HepG2 (cell line): ENCODE data around the gene ZNF189. TPM values are rescaled to one million over a fixed set of nuclear protein-coding genes. Genes with fewer than 3 reads are reported as not detected.

Experiments
- ATRX ChIP-seq: sonication (generic); formaldehyde crosslinking; IDR thresholded peaks from 2 replicates; pipeline ENCODE4 v1.4.0; 2020; ENCODE audit warnings: missing genetic modification reagents, borderline replicate concordance
- CREB1 ChIP-seq, 2 experiments: fragments of 450-650 bp in 1 of 2; IDR thresholded peaks; 2 replicates each; pipeline ENCODE4 v1.6.1; 2016 to 2017; ENCODE audit warnings: control low read depth in 1 of 2, mild to moderate bottlenecking in 1 of 2, missing compliant biosample characterization in 1 of 2, missing genetic modification characterization in 1 of 2
- MAFK ChIP-seq, 2 experiments: IDR thresholded peaks in 1 of 2; conservative IDR thresholded peaks in 1 of 2; 2 replicates each; pipeline ENCODE4 v1.6.1; 2011; ENCODE audit warnings: improper control_type of control experiment in 2 of 2, low read length in 2 of 2
- MED13 ChIP-seq: sonication (generic); formaldehyde crosslinking; IDR thresholded peaks from 2 replicates; pipeline ENCODE4 v1.5.0; 2020; ENCODE audit warnings: missing genetic modification reagents
- MTERF4 ChIP-seq: sonication (generic); formaldehyde crosslinking; IDR thresholded peaks from 2 replicates; pipeline ENCODE4 v1.8.0; 2023; ENCODE audit warnings: mild to moderate bottlenecking, missing genetic modification reagents
- MYNN ChIP-seq: sonication (generic); formaldehyde crosslinking; IDR thresholded peaks from 2 replicates; pipeline ENCODE4 v1.4.0; 2020; ENCODE audit warnings: mild to moderate bottlenecking, low read depth, missing genetic modification reagents
- NR2F6 ChIP-seq, 2 experiments: IDR thresholded peaks; 2 replicates each; pipeline ENCODE4 v1.6.1; 2016; ENCODE audit warnings: antibody characterized with exemption in 1 of 2, mild to moderate bottlenecking in 1 of 2
- TSC22D2 ChIP-seq: sonication (generic); formaldehyde crosslinking; IDR thresholded peaks from 2 replicates; pipeline ENCODE4 v1.5.1; 2020; ENCODE audit warnings: missing genetic modification reagents, mild to moderate bottlenecking, borderline replicate concordance
- ZMYM4 ChIP-seq: sonication (generic); formaldehyde crosslinking; IDR thresholded peaks from 2 replicates; pipeline ENCODE4 v1.8.1; 2023; ENCODE audit warnings: mild to moderate bottlenecking, missing genetic modification reagents
- ZNF296 ChIP-seq: sonication (generic); formaldehyde crosslinking; conservative IDR thresholded peaks from 2 replicates; pipeline ENCODE4 v1.5.0; 2020; ENCODE audit warnings: mild to moderate bottlenecking, missing genetic modification reagents
- ZNF652 ChIP-seq: IDR thresholded peaks from 2 replicates; pipeline ENCODE4 v1.6.1; 2016; ENCODE audit warnings: low read depth, borderline replicate concordance
- ZNF737 ChIP-seq: sonication (generic); formaldehyde crosslinking; IDR thresholded peaks from 2 replicates; pipeline ENCODE4 v1.5.0; 2020; ENCODE audit warnings: missing genetic modification reagents, mild to moderate bottlenecking, borderline replicate concordance
- polyA plus RNA-seq, 8 experiments: library from polyadenylated mRNA; depleted of rRNA in 3 of 8; stranded (reverse) in 7 of 8; unstranded in 1 of 8; fragments of >200 nt; fragmentation: Illumina TruSeq in 4 of 8; extraction: Trizol in 4 of 8; gene quantifications; 2 replicates each; pipeline versions ENCODE4 v1.2.1 to v1.2.3, GENCODE V29; 2011 to 2016; ENCODE audit warnings: low read depth in 4 of 8, missing spikeins in 1 of 8, mixed read lengths in 1 of 8; ENCODE audit not compliant: insufficient read depth in 1 of 8
- total RNA-seq, 5 experiments: library from RNA; depleted of rRNA; stranded (reverse); fragments of >200 nt; fragmentation: Illumina TruSeq; extraction: Trizol; gene quantifications; 2 replicates each; pipeline ENCODE4 v1.2.3, GENCODE V29; 2016; ENCODE audit warnings: low read depth in 1 of 5
- TF ChIP-seq, protein P1 (sequence below): sonication (generic); formaldehyde crosslinking; IDR thresholded peaks from 2 replicates; pipeline ENCODE4 v1.9.0; 2022; ENCODE audit warnings: low read depth, missing genetic modification reagents
- TF ChIP-seq, protein P2 (sequence below): sonication (generic); formaldehyde crosslinking; IDR thresholded peaks from 2 replicates; pipeline ENCODE4 v1.5.0; 2020; ENCODE audit warnings: missing genetic modification reagents
- TF ChIP-seq, protein P3 (sequence below): sonication (generic); formaldehyde crosslinking; IDR thresholded peaks from 2 replicates; pipeline ENCODE4 v1.5.0; 2020; ENCODE audit warnings: mild to moderate bottlenecking, missing genetic modification reagents, borderline replicate concordance
- TF ChIP-seq, protein P4 (sequence below): sonication (generic); formaldehyde crosslinking; IDR thresholded peaks from 2 replicates; pipeline ENCODE4 v1.9.0; 2021; ENCODE audit warnings: missing genetic modification reagents, mild to moderate bottlenecking, borderline replicate concordance

ZNF189 gene
- total and polyA plus RNA-seq, 2 of the 13 experiments (the other 11 are each of a cell fraction or from before 2014, with no cell fraction given): 8.4 to 50.0 TPM

DNA sequence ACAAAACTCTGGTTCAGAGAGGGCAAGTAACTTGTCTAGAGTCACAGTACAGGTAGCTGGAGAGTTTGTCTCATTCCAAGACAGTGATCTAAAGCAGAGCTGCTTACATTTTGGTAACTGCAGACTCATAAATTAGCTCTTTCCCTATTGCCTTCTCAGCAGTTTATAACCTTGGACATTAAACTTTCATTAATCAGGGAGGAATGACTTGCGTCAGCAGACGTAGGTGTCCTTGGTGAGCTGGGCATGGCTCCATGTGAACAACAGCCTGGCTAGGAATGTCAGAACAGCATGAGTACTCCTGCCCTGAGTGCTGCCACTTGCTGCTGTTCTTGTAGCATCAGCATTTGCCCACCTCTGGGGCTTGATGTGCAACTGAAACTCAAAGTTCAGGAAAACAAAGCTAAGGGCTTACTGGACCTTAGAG lies 39.2 kb downstream of the ZNF189 start (continued):
- no peak for TF ChIP-seq TSC22D2
- TF ChIP-seq, protein P1, sequence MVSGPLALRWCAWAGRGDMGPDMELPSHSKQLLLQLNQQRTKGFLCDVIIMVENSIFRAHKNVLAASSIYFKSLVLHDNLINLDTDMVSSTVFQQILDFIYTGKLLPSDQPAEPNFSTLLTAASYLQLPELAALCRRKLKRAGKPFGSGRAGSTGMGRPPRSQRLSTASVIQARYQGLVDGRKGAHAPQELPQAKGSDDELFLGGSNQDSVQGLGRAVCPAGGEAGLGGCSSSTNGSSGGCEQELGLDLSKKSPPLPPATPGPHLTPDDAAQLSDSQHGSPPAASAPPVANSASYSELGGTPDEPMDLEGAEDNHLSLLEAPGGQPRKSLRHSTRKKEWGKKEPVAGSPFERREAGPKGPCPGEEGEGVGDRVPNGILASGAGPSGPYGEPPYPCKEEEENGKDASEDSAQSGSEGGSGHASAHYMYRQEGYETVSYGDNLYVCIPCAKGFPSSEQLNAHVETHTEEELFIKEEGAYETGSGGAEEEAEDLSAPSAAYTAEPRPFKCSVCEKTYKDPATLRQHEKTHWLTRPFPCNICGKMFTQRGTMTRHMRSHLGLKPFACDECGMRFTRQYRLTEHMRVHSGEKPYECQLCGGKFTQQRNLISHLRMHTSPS: peak; percentile 84
- TF ChIP-seq, protein P2, sequence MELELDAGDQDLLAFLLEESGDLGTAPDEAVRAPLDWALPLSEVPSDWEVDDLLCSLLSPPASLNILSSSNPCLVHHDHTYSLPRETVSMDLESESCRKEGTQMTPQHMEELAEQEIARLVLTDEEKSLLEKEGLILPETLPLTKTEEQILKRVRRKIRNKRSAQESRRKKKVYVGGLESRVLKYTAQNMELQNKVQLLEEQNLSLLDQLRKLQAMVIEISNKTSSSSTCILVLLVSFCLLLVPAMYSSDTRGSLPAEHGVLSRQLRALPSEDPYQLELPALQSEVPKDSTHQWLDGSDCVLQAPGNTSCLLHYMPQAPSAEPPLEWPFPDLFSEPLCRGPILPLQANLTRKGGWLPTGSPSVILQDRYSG (CRISPR knock-in tag): no peak
- no peak for TF ChIP-seq MYNN
- TF ChIP-seq MAFK (conservative IDR thresholded peaks at IDR 0.05 in 1 of 2, IDR thresholded peaks at IDR 0.05 in 1 of 2; ENCODE audit: low read length in 2 of 2): peak; percentile 85 to 88
- TF ChIP-seq ATRX (CRISPR knock-in tag): no peak
- no peak for TF ChIP-seq MED13 (CRISPR knock-in tag)
- peak; percentile 12; the same call in 1 of the 2 replicates for TF ChIP-seq ZNF652 (CRISPR knock-in tag)
- TF ChIP-seq ZNF737 (CRISPR knock-in tag): no peak
- no peak for TF ChIP-seq NR2F6 (IDR thresholded peaks at IDR 0.05)
- TF ChIP-seq NR2F6 (CRISPR knock-in tag; IDR thresholded peaks at IDR 0.05): no peak
- no peak for TF ChIP-seq ZNF296
- no peak for TF ChIP-seq CREB1 (IDR thresholded peaks at IDR 0.05)
- TF ChIP-seq CREB1 (CRISPR knock-in tag; IDR thresholded peaks at IDR 0.05): no peak
- no peak for TF ChIP-seq MTERF4 (CRISPR knock-in tag)
- TF ChIP-seq ZMYM4 (CRISPR knock-in tag): peak; percentile 34; the same call in 1 of the 2 replicates
- TF ChIP-seq, protein P3, sequence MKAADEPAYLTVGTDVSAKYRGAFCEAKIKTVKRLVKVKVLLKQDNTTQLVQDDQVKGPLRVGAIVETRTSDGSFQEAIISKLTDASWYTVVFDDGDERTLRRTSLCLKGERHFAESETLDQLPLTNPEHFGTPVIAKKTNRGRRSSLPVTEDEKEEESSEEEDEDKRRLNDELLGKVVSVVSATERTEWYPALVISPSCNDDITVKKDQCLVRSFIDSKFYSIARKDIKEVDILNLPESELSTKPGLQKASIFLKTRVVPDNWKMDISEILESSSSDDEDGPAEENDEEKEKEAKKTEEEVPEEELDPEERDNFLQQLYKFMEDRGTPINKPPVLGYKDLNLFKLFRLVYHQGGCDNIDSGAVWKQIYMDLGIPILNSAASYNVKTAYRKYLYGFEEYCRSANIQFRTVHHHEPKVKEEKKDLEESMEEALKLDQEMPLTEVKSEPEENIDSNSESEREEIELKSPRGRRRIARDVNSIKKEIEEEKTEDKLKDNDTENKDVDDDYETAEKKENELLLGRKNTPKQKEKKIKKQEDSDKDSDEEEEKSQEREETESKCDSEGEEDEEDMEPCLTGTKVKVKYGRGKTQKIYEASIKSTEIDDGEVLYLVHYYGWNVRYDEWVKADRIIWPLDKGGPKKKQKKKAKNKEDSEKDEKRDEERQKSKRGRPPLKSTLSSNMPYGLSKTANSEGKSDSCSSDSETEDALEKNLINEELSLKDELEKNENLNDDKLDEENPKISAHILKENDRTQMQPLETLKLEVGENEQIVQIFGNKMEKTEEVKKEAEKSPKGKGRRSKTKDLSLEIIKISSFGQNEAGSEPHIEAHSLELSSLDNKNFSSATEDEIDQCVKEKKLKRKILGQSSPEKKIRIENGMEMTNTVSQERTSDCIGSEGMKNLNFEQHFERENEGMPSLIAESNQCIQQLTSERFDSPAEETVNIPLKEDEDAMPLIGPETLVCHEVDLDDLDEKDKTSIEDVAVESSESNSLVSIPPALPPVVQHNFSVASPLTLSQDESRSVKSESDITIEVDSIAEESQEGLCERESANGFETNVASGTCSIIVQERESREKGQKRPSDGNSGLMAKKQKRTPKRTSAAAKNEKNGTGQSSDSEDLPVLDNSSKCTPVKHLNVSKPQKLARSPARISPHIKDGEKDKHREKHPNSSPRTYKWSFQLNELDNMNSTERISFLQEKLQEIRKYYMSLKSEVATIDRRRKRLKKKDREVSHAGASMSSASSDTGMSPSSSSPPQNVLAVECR (CRISPR knock-in tag): no peak
- TF ChIP-seq, protein P4, sequence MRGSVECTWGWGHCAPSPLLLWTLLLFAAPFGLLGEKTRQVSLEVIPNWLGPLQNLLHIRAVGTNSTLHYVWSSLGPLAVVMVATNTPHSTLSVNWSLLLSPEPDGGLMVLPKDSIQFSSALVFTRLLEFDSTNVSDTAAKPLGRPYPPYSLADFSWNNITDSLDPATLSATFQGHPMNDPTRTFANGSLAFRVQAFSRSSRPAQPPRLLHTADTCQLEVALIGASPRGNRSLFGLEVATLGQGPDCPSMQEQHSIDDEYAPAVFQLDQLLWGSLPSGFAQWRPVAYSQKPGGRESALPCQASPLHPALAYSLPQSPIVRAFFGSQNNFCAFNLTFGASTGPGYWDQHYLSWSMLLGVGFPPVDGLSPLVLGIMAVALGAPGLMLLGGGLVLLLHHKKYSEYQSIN (CRISPR knock-in tag): no peak
